IPS-NIHi7 (cell line): ENCODE measurements around the gene LIN37.

Source experiments
- DNase-seq: peaks from one replicate; pipeline ENCODE4 v3.0.0; 2012; ENCODE audit warnings: mixed read lengths; ENCODE audit errors: extremely low spot score

The LIN37 gene, protein sequence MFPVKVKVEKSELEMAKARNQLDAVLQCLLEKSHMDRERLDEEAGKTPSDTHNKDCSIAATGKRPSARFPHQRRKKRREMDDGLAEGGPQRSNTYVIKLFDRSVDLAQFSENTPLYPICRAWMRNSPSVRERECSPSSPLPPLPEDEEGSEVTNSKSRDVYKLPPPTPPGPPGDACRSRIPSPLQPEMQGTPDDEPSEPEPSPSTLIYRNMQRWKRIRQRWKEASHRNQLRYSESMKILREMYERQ

DNA sequence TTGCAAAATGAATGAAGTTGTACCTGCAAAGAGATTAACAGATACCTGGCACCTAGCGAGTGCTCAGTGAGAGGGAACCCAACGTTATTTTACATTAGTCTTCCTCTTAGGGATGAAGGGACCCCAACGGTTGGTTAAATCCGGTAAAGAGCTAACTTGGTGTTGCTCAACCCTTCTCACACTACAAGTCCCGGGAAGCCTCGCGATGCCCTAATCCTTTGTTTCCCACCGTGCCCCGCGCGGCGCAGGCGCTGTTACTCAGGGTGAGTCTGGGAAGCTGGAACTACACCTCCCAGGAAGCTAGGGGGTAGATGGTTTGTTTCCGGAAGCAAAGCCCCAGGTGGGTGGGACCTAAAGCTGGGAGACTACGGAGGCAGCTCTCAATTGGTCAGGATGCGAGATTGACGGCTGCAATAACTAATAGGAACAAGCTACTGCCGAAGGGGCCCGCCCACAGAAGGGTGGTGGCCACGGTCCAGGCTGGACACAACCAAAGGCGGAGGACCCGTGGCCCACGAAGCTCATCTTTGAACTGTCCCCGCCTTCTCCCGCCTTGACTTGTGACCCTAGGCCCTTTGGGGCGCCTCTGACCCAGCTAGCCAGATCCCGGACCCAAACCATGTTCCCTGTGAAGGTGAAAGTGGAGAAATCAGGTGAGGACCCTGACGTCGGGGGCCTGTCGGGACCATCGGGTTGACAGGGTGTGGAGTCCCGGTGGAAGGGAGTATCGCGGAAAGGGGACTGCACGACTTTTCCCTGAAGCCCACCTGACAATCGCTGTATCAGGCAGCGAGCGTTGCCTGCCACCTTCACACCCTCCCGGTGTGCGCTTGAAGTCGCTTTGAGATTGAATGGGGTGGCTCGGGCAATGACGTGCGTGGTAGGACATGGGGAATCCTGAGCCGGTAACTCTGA, at the start of gene LIN37:
Gene LIN37 (plus strand): TSS at position 471 of the 915 bp plus-strand sequence. CDS start 149 bp downstream, at position 620.
- DNase-seq, result peak; percentile 88

DNA sequence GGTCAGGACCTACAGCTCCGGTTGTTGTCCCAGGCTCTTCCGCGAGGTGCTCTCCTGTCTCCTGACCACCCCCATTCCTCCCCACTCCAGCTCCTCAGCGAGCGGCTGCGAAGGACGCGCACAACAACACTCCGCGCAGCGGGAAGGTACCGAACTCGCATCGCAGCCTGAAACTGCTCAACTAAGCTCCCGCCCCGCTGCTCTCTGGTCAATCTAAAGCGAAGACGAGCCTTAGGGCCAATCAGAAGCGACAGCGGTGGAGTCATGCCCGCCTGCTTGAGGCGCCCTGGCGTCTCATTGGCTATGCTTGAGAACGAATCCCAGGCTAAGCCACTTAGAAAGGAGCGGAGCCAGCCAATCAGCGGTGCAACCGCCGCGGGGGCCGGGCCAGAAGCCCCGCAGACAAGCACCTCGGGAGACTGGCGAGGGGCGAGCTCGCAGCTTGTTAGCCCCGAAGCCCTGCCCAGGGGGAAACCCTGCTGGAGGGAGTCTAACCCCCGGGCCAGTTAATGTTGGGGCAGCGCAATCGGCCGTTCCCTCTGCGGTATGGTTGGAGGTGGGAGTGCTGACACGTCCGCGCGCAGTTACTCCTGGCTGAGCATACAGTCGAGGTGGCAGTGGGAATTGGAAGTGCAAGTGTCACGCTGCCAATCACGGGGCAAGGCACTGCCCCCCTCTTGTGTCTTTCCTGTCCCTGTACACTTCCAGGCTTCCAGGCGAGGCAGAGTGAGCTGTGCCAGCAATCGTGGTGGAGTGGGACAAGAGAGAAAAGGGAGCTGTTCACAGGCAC, 46.0 kb upstream of the LIN37 start:
- DNase-seq, result peak; percentile 97

DNA sequence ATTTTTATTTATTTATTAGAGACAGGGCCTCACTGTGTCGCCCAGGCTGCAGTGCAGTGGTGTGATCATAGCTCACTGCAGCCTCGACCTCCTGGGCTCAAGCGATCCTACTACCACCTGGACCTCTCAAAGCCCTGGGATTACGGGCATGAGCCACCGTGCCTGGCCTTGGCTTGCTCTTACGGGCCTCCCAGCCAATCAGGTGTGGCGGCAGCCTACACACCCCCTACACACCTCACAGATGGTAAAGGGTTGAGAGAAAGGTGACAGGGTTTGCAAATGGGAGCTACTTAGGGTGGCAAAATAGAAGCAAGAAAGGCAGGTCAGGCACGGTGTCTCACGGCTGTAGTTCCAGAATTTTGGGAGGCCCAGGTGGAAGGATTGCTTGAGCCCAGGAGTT, 45.0 kb upstream of the LIN37 start:
- no peak for DNase-seq

DNA sequence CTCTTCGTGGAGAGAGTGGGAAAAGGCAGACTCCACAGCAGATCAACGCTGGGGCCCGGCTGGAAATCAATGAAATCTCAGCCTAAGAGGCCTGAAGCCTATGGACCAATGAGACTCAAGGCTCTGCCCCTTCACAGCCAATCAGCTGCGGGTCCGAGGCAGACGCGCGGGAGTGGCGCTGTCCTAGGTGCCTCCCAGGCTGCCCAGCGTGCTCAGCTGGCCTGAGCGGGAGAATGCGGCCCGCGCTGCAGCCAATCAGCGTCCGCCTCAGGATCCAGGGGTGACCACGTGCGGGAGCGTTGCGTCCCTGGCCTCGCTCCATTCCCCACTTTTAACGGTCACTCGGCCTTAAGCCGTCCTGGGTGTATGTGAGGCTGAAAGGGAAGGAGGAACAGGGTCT, 44.2 kb upstream of the LIN37 start, which contains the start of gene ZBTB32:
Gene ZBTB32 (plus strand): TSS at position 341 of the 400 bp plus-strand sequence. CDS start 10,069 bp downstream, outside the sequence.
- DNase-seq, result peak; percentile 90

DNA sequence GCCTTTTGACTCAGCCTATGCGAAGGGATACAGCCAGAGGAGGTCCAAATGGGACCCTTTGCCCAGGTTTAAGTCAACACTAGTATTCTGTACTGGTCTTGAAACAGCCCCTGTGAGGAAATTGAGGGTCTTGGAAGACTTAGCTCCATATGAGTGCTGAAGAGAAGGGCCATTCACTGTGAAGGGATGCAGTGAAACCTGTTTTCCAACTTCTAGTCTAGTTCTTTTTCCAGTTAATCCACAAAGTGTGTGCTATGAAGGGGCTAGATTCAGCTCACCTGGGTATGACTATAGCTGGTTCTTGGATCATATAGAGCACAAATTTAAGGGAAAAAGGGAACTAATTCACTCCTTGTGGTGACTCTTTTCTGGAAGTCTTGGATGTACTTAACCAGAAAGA, 40.0 kb upstream of the LIN37 start:
- DNase-seq, result no peak

DNA sequence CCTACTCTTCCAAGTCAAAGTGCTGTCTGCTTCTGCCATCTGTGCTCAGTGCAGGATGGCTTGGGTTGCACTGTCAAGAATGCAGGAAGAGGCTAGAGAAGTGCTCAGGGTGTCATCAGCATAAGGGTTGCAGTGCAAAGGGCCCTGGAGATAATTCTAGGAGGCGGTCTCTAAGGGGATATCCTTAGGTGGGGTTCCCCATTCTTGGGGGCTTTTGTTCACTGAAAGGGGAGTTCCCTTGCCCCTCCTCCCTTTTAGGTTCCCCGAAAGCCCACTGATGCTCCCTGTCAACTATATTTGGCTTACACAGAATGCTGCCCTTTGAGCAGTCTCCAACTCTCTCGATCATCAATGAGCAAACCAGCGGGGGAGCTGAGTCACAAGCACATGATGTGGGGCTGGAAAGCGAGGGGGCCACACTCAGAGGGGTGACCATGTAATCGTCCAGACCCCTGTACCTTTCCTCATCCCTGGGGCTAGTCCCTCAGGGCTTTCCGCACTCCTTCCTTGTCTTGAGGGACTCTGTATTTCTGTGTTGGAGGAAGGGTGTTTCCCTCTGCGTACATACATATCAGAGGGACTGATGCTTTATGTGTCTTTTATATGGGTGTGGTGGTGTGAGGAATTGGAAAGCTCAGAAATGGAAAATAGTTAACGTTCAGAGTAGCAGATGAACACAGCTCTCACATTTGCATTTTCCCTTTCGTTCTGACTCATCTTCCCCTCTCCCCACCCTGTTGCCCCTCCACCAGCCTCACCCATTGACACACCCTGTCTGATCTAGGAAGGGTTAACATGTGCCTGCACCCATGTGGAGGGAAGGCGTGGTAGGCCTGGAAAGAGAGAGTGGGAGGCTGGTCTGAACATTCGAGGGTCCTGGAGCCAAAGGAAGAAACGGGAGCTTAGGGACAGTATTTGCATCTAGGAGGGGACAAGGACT, 37.3 kb upstream of the LIN37 start:
- no peak for DNase-seq

DNA sequence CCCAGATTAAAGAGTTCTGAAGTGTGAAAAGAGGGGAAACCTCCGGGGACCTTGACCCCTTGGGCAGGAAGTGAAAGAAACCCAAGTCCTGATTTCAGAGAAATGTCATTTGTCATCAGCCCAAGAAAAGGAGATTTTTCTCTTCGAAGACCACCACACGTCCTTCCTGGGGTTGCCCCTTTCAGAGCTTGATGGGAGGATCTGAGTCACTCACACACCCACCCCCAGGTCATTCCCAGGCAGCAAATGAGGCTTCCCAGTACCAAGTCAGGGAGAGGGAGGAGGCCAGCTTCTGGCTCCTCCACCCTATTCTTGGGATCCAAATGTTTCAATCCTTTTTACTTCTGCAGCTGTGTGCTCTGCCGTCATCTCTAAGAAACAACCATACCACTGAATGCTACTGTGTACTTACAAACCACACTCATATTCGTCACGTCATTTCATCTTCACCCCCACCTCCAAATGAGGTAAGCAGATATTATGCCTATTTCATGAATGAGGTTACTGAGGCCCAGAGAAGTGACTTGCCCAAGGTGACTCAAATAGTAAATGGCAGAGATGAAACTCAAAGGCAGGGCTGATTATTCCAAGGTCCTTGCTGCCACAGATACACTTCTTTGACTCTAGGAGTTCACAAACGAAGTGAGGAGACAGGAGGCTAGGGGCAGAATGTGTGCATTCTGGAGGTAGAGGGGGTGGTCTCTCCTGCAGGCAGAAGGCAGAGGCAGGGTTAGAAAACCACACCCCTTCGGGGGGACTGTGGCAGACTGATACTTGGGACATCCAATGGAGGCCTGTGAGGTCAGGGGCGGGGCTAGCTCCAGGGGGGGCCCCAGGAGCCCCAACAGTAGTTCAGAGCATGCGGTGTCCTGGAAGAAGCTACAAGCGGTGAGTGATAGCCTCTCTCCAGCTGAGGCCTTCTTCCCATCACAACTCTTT, 35.5 kb upstream of the LIN37 start:
- peak; percentile 29 for DNase-seq

DNA sequence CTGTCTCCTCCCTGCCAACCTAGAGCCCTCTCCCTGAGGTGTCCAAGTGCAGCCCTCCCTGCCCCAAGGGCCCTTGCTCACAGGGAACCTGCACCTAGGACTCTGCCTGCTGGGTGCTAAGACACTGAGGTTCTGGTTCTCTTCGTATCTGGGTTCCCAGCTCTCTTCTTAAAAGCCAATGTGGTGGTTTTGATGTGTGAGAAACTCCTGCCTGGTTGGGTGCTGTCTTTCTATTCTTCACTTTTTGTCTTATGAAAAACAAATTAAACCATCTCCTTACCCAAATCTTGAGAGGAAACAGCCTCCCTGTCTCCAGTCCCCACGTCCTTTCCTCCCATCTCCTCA, 34.9 kb upstream of the LIN37 start:
- no peak for DNase-seq

DNA sequence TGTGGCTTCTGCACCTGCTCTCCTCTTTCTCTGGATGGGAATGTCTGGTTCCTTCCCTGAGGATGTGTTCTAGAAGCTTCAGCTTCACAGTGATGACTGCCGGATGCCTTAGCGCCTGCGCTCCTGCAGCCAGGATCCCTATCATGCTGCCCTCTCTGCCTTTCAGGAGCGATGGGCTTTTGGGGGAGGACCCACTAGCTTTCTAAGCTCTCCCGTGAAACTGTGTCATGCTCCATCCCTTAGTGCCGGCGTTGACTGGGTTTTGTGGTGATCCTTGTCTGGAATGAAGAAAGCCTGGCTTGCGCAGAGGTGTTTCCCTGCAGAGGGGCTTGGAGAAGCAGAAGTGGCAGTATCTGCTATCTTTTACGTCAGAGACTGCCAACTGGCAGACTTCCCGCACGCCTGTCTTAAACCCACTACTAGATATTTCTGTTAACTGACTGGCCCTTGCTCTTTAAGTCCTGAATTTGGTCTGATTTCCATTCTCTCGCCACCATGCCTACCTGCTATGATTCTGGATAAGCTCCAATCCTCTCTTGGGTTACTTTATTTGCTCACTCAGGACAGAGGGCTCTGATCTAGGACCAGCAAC, 34.4 kb upstream of the LIN37 start:
- DNase-seq, result no peak

DNA sequence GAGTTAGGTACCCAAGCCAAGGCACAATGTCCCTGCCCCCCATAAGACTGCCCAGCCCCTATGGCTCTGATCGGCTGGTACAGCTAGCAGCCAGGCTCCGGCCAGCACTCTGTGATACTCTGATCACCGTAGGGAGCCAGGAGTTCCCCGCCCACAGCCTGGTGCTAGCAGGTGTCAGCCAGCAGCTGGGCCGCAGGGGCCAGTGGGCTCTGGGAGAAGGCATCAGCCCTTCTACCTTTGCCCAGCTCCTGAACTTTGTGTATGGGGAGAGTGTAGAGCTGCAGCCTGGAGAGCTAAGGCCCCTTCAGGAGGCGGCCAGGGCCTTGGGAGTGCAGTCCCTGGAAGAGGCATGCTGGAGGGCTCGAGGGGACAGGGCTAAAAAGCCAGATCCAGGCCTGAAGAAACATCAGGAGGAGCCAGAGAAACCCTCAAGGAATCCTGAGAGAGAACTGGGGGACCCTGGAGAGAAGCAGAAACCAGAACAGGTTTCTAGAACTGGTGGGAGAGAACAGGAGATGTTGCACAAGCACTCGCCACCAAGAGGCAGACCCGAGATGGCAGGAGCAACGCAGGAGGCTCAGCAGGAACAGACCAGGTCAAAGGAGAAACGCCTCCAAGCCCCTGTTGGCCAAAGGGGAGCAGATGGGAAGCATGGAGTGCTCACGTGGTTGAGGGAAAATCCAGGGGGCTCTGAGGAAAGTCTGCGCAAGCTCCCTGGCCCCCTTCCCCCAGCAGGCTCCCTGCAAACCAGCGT, 33.6 kb upstream of the LIN37 start:
- peak; percentile 22 for DNase-seq

DNA sequence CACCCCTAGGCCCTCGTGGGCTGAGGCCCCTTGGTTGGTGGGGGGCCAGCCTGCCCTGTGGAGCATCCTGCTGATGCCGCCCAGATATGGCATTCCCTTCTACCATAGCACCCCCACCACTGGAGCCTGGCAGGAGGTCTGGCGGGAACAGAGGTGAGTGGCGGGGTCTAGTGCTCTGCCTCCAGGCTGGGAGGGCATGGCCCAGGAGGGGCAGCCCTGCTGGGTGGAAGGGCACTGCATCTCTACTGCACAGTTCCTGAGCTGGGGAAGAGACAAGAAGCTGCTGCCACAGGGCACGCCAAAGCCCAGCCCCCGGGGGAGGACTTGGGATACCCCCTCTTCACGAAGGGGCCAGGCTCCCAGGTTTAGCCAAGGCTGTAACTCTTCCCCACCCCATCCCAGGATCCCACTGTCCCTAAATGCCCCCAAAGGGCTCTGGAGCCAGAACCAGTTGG, 33.0 kb upstream of the LIN37 start:
- no peak for DNase-seq

DNA sequence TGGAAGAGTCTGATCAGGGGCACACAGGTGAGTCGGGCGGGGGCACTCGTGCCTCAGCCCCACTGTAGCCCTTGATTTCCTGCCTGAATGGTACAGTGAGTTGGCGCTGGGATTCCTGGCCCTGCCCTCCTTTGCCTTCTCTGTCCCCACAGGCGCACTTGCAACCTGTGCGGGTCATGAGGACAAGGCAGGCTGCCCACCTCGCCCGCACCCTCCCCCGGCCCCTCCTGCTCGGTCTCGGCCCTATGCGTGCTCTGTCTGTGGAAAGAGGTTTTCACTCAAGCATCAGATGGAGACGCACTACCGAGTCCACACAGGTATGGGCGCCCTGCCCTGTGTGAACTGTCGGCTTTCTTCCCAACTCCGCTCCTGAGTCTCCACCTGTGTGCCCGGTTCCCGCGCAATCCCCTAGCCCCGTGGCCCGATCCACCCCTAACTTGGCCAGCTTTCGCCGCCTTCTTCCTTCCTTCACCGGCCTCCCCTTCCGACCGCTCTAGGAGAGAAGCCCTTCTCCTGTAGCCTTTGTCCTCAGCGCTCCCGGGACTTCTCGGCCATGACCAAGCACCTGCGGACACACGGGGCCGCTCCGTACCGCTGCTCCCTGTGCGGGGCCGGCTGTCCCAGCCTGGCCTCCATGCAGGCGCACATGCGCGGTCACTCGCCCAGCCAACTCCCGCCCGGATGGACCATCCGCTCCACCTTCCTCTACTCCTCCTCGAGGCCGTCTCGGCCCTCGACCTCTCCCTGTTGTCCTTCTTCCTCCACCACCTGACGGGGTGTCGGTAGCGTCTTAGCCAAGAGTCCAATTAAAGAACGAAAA, 32.2 kb upstream of the LIN37 start:
- DNase-seq, result peak; percentile 69

DNA sequence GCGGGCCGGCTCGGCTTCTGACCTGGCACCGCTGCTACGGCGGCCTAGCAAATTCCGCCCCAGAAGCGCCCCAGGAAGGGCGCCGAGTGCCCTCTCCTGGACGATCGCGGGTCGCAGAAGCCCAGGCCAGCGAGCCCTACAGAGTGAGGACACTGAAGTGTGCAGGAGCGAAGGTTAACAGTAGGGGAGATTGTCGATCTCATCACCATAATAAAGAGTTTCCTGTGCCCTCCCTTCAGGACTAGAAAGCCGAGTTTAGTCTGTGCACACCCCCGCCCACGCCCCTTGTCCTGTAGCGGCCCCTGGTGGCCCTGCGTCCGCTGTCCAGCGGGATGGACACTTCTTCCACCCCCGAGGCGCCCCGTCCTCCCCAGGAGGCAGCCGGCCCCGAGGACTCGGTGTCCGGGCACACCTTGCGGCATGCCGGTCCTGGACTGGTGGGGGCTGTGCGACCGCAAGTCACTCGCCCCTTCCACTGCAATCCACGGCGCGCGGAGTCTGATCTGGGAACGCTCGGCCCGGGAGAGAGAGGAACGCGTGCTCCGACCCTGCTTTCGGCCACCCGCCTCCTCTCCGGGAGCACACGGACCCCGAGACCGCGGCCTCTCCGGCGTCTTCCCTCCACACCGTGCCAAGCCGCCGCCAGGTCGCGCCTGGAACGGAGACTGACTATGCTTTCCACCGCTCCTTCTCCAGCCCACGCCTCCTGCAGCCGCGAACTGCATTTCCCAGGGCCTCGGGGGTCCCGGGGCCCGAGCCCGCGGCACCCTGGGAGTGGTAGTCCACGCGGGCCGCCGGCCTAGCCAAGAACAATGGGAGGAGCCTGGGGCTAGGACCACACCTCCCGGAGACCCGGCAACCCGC, 31.3 kb upstream of the LIN37 start:
- peak; percentile 86 for DNase-seq

DNA sequence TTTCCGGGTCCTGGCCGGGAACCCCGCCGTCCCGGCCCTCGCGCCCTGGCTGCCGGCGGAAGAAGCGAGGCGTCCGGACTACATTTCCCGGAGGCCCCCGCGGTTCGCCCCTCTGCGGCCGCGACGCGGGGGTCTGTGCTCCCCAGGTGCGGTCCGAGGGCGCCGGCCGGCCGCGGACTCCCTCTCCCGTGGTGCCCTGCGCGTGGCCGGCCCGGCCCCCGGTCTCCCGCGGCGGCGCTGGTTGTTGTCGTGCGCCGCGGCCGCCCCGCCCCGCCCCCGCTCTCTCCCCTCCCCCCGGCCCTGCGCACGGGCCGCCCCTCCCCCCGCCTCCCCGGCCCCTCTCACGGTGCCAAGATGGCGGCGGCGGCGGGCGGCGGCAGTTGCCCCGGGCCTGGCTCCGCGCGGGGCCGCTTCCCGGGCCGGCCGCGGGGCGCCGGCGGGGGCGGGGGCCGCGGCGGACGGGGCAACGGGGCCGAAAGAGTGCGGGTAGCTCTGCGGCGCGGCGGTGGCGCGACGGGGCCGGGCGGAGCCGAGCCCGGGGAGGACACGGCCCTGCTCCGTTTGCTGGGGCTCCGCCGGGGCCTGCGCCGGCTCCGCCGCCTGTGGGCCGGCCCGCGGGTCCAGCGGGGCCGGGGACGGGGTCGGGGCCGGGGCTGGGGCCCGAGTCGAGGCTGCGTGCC, 30.6 kb upstream of the LIN37 start, which contains the start of gene KMT2B:
Gene KMT2B (plus strand): TSS at position 339 of the 680 bp plus-strand sequence. CDS start 16 bp downstream, at position 355.
- peak; percentile 98 for DNase-seq

DNA sequence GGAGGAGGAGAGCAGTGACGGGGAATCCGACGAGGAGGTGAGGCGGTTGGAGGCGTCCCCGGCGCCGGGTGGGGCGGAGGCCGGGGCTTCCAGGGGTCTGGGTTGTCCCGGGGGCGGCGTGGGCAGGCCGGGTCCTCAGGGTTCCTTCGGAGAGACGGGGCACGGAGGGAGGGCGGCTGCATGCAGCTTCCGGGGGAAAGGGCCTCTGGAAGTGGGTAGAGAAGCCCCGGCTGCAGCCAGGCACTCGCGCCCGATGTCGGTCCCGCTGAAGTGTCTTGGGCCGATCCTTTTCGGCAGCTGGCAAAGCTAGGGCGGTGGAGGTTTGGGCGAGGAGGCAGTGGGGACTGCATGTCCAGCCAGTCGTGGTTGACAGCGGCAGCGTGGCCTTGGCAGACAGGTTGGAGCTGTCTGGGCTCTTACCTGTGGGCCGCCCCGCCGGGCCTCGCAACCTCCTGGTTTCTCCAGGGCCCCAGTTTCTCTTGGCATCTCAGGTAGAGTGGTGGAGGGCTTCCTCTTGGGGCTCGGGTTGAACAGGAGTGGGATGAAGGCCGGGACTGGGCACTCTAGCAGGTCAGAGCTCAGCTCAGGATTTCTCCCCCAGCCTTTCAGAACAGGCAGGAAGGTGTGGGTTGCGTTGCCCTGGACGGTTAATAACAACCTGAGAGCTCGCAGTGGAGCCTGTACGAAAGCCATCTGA, 29.9 kb upstream of the LIN37 start:
- peak; percentile 35 for DNase-seq
